ENCODE data around the gene NUDT14.

NUDT14 gene

DNA sequence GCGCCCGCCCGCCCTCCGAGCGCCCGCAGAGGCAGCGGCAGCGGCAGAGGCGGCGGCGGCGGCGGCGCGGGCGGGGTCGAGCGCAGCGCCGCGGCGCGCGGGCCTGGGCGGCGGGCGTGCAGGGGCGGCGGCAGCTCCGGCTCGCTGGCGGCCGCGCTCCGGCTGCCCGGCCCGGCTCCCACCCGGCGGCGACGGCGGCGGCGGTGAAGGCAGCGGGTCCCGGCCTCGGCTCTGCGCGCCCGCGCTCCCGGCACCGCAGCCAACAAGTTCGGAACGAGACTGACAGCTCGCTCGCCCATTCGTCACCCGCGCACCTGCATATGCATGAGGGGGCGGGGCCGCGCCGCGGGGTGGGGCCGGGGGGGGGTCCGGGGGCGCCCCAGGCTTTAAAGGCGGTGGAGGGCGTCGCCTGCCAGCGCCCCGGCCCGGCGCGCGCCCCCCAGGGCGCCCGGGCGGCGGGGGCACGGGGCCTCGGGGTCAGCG lies 12.6 kb downstream of the NUDT14 start, which contains the start of gene JAG2:
TSS of gene JAG2 (minus strand) at position 281 of the 483 bp plus-strand sequence. CDS start 356 bp downstream, outside the sequence.
- peak within 1 kb of the TSS; percentile 67 for H3K27ac ChIP-seq
- no peak for TF ChIP-seq ZFX (IDR thresholded peaks at IDR 0.05; ENCODE audit: borderline replicate concordance)
- TF ChIP-seq, protein P1, sequence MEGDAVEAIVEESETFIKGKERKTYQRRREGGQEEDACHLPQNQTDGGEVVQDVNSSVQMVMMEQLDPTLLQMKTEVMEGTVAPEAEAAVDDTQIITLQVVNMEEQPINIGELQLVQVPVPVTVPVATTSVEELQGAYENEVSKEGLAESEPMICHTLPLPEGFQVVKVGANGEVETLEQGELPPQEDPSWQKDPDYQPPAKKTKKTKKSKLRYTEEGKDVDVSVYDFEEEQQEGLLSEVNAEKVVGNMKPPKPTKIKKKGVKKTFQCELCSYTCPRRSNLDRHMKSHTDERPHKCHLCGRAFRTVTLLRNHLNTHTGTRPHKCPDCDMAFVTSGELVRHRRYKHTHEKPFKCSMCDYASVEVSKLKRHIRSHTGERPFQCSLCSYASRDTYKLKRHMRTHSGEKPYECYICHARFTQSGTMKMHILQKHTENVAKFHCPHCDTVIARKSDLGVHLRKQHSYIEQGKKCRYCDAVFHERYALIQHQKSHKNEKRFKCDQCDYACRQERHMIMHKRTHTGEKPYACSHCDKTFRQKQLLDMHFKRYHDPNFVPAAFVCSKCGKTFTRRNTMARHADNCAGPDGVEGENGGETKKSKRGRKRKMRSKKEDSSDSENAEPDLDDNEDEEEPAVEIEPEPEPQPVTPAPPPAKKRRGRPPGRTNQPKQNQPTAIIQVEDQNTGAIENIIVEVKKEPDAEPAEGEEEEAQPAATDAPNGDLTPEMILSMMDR (IDR thresholded peaks at IDR 0.05): no peak

DNA sequence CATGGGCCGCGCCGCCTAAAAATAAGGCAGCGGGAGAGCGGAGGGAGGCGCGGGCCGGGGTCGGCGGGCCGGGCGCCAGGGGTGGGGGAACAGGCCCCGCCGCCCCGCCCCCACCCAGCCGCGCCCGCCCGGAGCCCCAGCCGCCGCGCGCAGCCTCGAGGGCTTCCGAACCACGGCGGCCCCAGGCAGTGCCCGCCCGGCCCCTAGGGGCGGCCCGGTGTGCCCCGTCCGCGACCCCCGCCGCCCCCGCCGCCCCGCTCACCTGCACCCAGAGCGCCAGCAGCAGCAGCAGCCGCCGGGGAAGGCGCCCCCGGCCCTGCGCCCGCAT lies 13.1 kb downstream of the NUDT14 start:
- TF ChIP-seq, protein P1 (IDR thresholded peaks at IDR 0.05): no peak
- no peak for TF ChIP-seq ZFX (IDR thresholded peaks at IDR 0.05; ENCODE audit: borderline replicate concordance)
- peak overlapping the region; percentile 67 for H3K27ac ChIP-seq

DNA sequence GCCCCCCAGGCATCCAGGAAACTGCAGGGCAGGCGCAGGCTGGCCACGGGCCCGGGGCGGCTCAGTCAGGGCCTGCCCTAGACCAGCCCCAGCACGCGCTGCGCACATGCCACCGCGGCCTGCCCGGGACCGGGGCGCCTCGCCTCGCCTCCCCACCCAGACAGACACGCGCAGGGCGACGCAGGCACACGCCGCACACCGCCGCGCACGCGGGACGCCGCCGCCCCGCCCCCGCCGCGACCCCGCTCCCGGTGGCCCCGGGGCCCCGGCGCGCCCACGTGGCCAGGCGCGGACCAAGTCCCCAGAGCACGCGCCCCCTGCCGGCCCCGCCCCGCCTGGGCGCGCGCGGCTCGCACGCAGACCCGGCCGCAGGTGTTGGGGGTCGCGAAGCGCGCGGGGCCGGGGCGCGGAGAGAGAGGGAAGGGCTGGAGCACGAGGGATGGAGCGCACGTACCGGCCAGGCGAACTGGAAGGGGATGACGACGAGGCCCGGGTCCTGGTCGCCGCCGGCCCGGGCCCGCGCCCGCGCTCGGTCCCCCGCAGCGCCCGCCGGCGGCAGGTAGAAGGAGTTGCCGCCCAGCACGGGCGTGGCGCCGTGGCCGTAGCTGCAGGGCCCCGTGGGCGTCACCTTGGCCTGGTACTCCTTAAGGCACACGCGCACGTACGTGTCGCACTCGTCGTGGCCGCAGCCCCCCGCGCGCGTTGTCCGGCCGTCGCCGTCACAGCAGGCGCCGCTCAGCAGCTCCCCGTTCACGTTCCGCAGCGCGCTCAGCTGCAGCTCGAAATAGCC lies 13.6 kb downstream of the NUDT14 start:
- peak overlapping the region; percentile 67 for H3K27ac ChIP-seq
- TF ChIP-seq, protein P1 (IDR thresholded peaks at IDR 0.05): peak; percentile 83
- TF ChIP-seq ZFX (IDR thresholded peaks at IDR 0.05; ENCODE audit: borderline replicate concordance): no peak

DNA sequence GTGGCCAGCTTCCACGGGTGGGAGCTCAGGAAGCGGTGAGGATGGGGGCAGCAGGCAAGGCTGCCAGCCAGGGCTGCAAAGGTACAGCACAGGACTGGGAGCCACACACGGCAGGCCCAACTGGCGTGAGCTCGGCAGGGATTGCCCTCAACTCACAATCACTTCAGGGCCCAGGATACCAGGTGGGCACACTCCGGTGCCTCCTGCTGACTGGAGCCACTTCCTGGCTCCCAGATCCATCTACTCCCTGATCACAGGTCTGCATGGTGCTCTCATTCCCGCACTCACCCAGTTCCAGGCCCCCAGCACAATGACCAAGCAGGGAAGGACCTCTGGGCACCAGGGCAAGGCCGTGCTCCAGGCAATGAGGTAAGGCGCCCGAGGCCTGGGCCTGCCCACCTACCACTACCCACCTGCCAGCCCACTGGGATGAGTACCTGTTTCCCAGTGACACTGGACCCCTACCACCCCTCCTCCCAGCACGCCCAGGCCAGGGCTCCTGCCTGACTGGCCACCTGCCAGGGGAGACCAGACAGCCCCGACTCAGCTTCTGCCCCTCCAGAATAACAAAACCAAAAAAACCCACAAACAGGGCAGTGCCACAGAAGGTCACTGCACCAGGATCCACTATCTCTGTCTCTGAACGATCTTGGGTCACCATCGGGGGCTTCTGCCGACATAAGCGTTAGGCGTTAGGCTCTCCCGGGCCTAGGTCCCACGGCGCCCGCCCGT lies 14.4 kb downstream of the NUDT14 start:
- no peak for TF ChIP-seq ZFX (IDR thresholded peaks at IDR 0.05; ENCODE audit: borderline replicate concordance)
- H3K27ac ChIP-seq: peak overlapping the region; percentile 67

DNA sequence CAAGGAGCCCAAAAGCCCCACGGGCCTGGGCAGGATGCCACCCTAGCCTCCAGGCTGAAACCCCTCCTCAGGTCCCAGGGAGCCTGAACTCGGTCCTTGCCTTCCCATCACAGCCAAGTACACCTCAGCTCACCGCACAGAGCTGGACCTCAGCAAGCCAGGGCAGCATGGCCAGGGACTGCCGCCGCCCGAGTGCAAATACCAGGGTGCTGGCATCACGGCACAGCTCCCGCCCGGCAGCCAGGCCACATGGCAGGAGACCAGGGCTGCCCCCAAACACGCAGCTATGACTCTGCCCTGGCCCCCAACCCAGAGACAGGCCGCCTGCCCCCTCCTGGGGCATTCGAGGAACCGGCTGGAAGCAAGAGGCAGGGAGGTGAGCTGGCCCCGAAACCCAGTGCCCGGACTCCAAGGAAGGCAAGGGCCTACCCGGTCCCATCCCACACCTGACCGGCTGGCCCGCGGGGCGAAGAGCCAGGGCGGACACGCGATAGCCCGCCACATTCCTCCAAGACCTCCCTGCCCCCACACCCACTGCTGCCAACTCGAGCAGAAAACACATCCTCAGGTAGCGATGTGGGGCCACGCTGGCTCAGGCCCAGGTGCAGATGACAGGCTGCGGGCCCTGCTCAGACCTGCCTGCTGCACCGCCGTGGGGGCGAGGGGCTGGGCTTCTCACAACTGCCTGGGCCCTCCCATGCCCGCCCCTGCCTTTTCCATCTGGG lies 15.2 kb downstream of the NUDT14 start:
- no peak for TF ChIP-seq ZFX (IDR thresholded peaks at IDR 0.05; ENCODE audit: borderline replicate concordance)
- TF ChIP-seq, protein P1 (IDR thresholded peaks at IDR 0.05): no peak
- H3K27ac ChIP-seq: peak overlapping the region; percentile 67; the same call in 1 of the 2 replicates

DNA sequence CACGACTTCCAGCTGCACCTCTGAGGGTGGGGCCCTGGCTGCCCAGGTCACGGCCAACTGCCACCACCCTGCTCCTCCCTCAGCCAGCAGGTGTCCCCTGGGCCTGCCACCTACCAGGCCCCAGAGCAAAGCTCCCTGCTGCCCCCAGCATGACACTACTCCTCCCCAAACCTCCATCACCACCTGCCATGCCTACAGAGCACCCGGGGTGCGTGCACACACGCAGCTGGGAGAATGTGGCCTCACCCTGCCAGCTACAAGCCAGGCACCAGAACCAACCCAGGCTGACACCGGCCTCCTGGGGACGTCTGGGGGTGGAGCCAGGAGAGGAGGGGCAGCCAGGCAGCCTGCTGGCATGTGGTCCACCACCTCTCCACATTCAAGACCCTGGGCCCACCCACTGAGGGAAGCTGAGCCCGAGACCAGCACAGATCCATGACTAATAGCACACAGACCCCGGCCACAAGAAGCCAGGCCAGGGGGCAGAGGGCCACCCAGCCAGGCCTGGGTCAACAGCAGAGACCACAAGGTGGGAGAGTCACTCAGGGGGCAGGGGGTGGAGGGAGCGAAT lies 15.9 kb downstream of the NUDT14 start:
- no peak overlapping the region for H3K27ac ChIP-seq
- no peak for TF ChIP-seq ZFX (IDR thresholded peaks at IDR 0.05; ENCODE audit: borderline replicate concordance)
- TF ChIP-seq, protein P1 (IDR thresholded peaks at IDR 0.05): no peak

Data from 22Rv1 (cell line).